Body of pancreas (tissue), 4 donors: ENCODE measurements around the gene IL18.

Experiments
- CTCF ChIP-seq, 7 experiments: fragments of 450-650 bp in 4 of 7; fragments of 200-600 bp in 3 of 7; sonication (generic) in 3 of 7; IDR thresholded peaks; one replicate each; pipeline ENCODE4 v1.5.1; 2016 to 2019; ENCODE audit warnings: antibody characterized with exemption in 7 of 7
- POLR2A ChIP-seq, 3 donors: fragments of 450-650 bp; IDR thresholded peaks; one replicate each; pipeline ENCODE4 v1.6.1; 2016; ENCODE audit warnings: antibody characterized with exemption in 3 of 3, mild to moderate bottlenecking in 2 of 3

GRCh38 chr11:112179601-112180000 is 15.7 kb upstream of the IL18 start:
- TF ChIP-seq CTCF (IDR thresholded peaks at IDR 0.05) = no peak
- TF ChIP-seq POLR2A (IDR thresholded peaks at IDR 0.05) = no peak
